AG09309 (cell line): ENCODE data around the gene COG3.

Source experiments
- DNase-seq: peaks from one replicate; pipeline ENCODE4 v3.0.0-alpha.2; 2010; ENCODE audit warnings: low read depth
- H3K4me3 ChIP-seq: 2 replicates; pipeline ENCODE4 v1.5.1; 2011; ENCODE audit warnings: mild to moderate bottlenecking, low read depth, low read length, moderate library complexity; ENCODE audit not compliant: control insufficient read depth
- CTCF ChIP-seq: IDR thresholded peaks from 2 replicates; pipeline ENCODE4 v1.5.1; 2011; ENCODE audit warnings: mild to moderate bottlenecking, low read depth, low read length, inconsistent platforms; ENCODE audit not compliant: insufficient read depth, control insufficient read depth; ENCODE audit errors: missing control alignments

Gene COG3

GRCh38 chr13:45511310-45512097, 46.8 kb downstream of the COG3 start:
- peak; percentile 73 for TF ChIP-seq CTCF
- H3K4me3 ChIP-seq: no peak overlapping the region
- DNase-seq: no peak

- DNase-seq: no peak
- TF ChIP-seq CTCF: no peak
- no peak overlapping the region for H3K4me3 ChIP-seq
Observed at GRCh38 chr13:45512098-45512496, 47.4 kb downstream of the COG3 start.

GRCh38 chr13:45516757-45517156, 52.0 kb downstream of the COG3 start:
- no peak for DNase-seq
- no peak overlapping the region for H3K4me3 ChIP-seq
- no peak for TF ChIP-seq CTCF

GRCh38 chr13:45518525-45519245, 53.9 kb downstream of the COG3 start:
- TF ChIP-seq CTCF: no peak
- DNase-seq: no peak
- no peak overlapping the region for H3K4me3 ChIP-seq

GRCh38 chr13:45519493-45519892, 54.8 kb downstream of the COG3 start:
- TF ChIP-seq CTCF: no peak

GRCh38 chr13:45521297-45521696, 56.6 kb downstream of the COG3 start:
- peak; percentile 66 for DNase-seq
- no peak overlapping the region for H3K4me3 ChIP-seq
- no peak for TF ChIP-seq CTCF

More at GRCh38 chr13:45519493-45519892, 54.8 kb downstream of the COG3 start:
- DNase-seq: no peak
- H3K4me3 ChIP-seq: no peak overlapping the region

GRCh38 chr13:45522571-45522970, 57.8 kb downstream of the COG3 start:
- H3K4me3 ChIP-seq: no peak overlapping the region
- no peak for DNase-seq
- no peak for TF ChIP-seq CTCF
